ENCODE results near the gene SMIM44. TPM values are rescaled to one million over a fixed set of nuclear protein-coding genes. Genes with fewer than 3 reads are reported as not detected.

Gene SMIM44
- total and polyA plus RNA-seq, 2 donors (not counting 1 experiment from before 2014, with no cell fraction given), result not detected

- Mint-ChIP-seq H3K9me3 (ENCODE audit: insufficient read depth) (peaks cover 3% of the 10 kb centered on the region), H3K4me3 (no peak overlapping the region), H3K4me1 (no peaks in the 10 kb centered on the region), H3K27ac (no peak overlapping the region), H3K27me3 (peaks cover 4% of the 10 kb centered on the region)
- Histone ChIP-seq H3K79me2 (ENCODE audit: control insufficient read depth, insufficient read depth, low read length) (no peaks in the 10 kb centered on the region), H2AFZ (ENCODE audit: insufficient read depth, low read depth, low read length, poor library complexity, severe bottlenecking) (no peak overlapping the region), H4K20me1 (ENCODE audit: control insufficient read depth, insufficient read depth, low read length, poor library complexity, severe bottlenecking) (no peaks in the 10 kb centered on the region), H3K27me3 (replicated peaks in 1 of 4; ENCODE audit: control extremely low read depth in 1 of 4, control insufficient read depth in 3 of 4, insufficient read depth in 4 of 4, low read length in 3 of 4) (peaks cover 0 to 2% (median 0%) of the 10 kb centered on the region in 4 experiments), H3K4me2 (replicated peaks; ENCODE audit: low read depth, low read length, poor library complexity, severe bottlenecking) (no peak overlapping the region), H3K9me3 (ENCODE audit: control extremely low read depth in 1 of 3, control insufficient read depth in 2 of 3, insufficient read depth in 1 of 3, low read length in 2 of 3) (peaks cover 0 to 11% (median 3%) of the 10 kb centered on the region in 3 donors), H3K36me3 (replicated peaks in 1 of 2; ENCODE audit: control extremely low read depth in 1 of 2, control insufficient read depth in 1 of 2, extremely low read depth in 1 of 2, insufficient read depth in 2 of 2, low read length in 1 of 2) (no peaks in the 10 kb centered on the region), H3K4me1 (ENCODE audit: control insufficient read depth in 2 of 2, insufficient read depth in 2 of 2, low read length in 2 of 2) (no peaks in the 10 kb centered on the region), H3K9ac (ENCODE audit: low read length) (no peak overlapping the region), H3K27ac (ENCODE audit: low read length in 2 of 2) (no peak overlapping the region), H3K4me3 (ENCODE audit: control extremely low read depth in 1 of 5, extremely low read depth in 1 of 5, insufficient read depth in 1 of 5, low read depth in 2 of 5, low read length in 4 of 5) (no peak overlapping the region)
- DNase-seq (no peak), ATAC-seq (ENCODE audit: low read depth) (no peak)
- WGBS (ENCODE audit: insufficient coverage), result 99% methylated on average over 7 of the region's 10 CpGs
- TF ChIP-seq CTCF (IDR thresholded peaks at IDR 0.05) (no peak), EZH2 (IDR thresholded peaks at IDR 0.05; ENCODE audit: borderline replicate concordance, insufficient read depth, low read depth, low read length, poor library complexity, severe bottlenecking) (no peak)
- POLR2A ChIA-PET, result no interaction called here
- intact Hi-C loops (cut with micrococcal nuclease), result no loop called here
- CTCF ChIA-PET, result interaction anchor here (1.4 to 3.7 kb wide), 3 partner anchors 16 to 141 kb away, joined by 3 to 16 read pairs (median 3); partner anchors contain the start of gene SMIM44
Measured at GRCh38 chr19:3467437-3468198, 15.6 kb downstream of the SMIM44 start.

GRCh38 chr19:3466635-3467034 is 16.6 kb downstream of the SMIM44 start:
- Histone ChIP-seq H4K20me1 (ENCODE audit: control insufficient read depth, insufficient read depth, low read length, poor library complexity, severe bottlenecking) (no peaks in the 10 kb centered on the region), H3K4me2 (replicated peaks; ENCODE audit: low read depth, low read length, poor library complexity, severe bottlenecking) (no peak overlapping the region), H3K79me2 (ENCODE audit: control insufficient read depth, insufficient read depth, low read length) (no peaks in the 10 kb centered on the region), H3K27ac (ENCODE audit: low read length in 2 of 2) (no peak overlapping the region), H2AFZ (ENCODE audit: insufficient read depth, low read depth, low read length, poor library complexity, severe bottlenecking) (no peak overlapping the region), H3K9ac (ENCODE audit: low read length) (no peak overlapping the region), H3K4me1 (ENCODE audit: control insufficient read depth in 2 of 2, insufficient read depth in 2 of 2, low read length in 2 of 2) (no peaks in the 10 kb centered on the region), H3K27me3 (replicated peaks in 1 of 4; ENCODE audit: control extremely low read depth in 1 of 4, control insufficient read depth in 3 of 4, insufficient read depth in 4 of 4, low read length in 3 of 4) (no peaks in the 10 kb centered on the region), H3K36me3 (replicated peaks in 1 of 2; ENCODE audit: control extremely low read depth in 1 of 2, control insufficient read depth in 1 of 2, extremely low read depth in 1 of 2, insufficient read depth in 2 of 2, low read length in 1 of 2) (no peaks in the 10 kb centered on the region), H3K9me3 (ENCODE audit: control extremely low read depth in 1 of 3, control insufficient read depth in 2 of 3, insufficient read depth in 1 of 3, low read length in 2 of 3) (peaks cover 0 to 11% (median 3%) of the 10 kb centered on the region in 3 donors), H3K4me3 (ENCODE audit: control extremely low read depth in 1 of 5, extremely low read depth in 1 of 5, insufficient read depth in 1 of 5, low read depth in 2 of 5, low read length in 4 of 5) (no peak overlapping the region)
- CTCF ChIA-PET, result interaction anchor here (1.4 kb wide), 1 partner anchor 17 kb away, joined by 3 read pairs; the partner anchor contains the start of gene SMIM44
- Mint-ChIP-seq H3K4me3 (no peak overlapping the region), H3K9me3 (ENCODE audit: insufficient read depth) (peaks cover 3% of the 10 kb centered on the region), H3K27me3 (peaks cover 4% of the 10 kb centered on the region), H3K27ac (no peak overlapping the region), H3K4me1 (no peaks in the 10 kb centered on the region)
- 98% methylated on average over 9 of the region's 9 CpGs for WGBS (ENCODE audit: insufficient coverage)
- DNase-seq, result no peak
- no peak for TF ChIP-seq CTCF (IDR thresholded peaks at IDR 0.05)
- TF ChIP-seq EZH2 (IDR thresholded peaks at IDR 0.05; ENCODE audit: borderline replicate concordance, insufficient read depth, low read depth, low read length, poor library complexity, severe bottlenecking), result no peak
- intact Hi-C loops (cut with micrococcal nuclease), result no loop called here
- POLR2A ChIA-PET, result interaction anchor here (0.6 kb wide), 1 partner anchor 122 kb away, joined by 6 read pairs; no protein-coding TSS in a partner anchor
- ATAC-seq (ENCODE audit: low read depth), result no peak

Data from B cell (primary cell).